Cortex of kidney (tissue), 1 donor: ENCODE data around the gene PPM1L.

ENCODE experiments used
- DNase-seq: peaks from one replicate; lab custom pipeline; 2025; lab: John Stamatoyannopoulos, UW

Gene PPM1L

GRCh38 chr3:160765211-160765610 is 9.2 kb downstream of the PPM1L start:
- no peak for DNase-seq

- no peak for DNase-seq
These were observed 12.0 kb downstream of the PPM1L start for GRCh38 chr3:160768031-160768430.

- DNase-seq: no peak
These were observed 12.9 kb downstream of the PPM1L start for GRCh38 chr3:160768918-160769317.

- no peak for DNase-seq
These were observed 15.9 kb downstream of the PPM1L start for GRCh38 chr3:160771811-160772459.

GRCh38 chr3:160773722-160774121 is 17.7 kb downstream of the PPM1L start:
- DNase-seq: no peak

- DNase-seq: no peak
These were observed 18.1 kb downstream of the PPM1L start for GRCh38 chr3:160774172-160774571.

GRCh38 chr3:160778480-160778879 is 22.4 kb downstream of the PPM1L start:
- DNase-seq: no peak

- DNase-seq: no peak
These were observed 23.0 kb downstream of the PPM1L start for GRCh38 chr3:160779040-160779439.

GRCh38 chr3:160780245-160780644 is 24.2 kb downstream of the PPM1L start:
- no peak for DNase-seq

GRCh38 chr3:160781402-160781801 is 25.4 kb downstream of the PPM1L start:
- no peak for DNase-seq

- DNase-seq: no peak
These were observed 25.8 kb downstream of the PPM1L start for GRCh38 chr3:160781863-160782262.

- no peak for DNase-seq
These were observed 28.8 kb downstream of the PPM1L start for GRCh38 chr3:160784853-160785252.

- no peak for DNase-seq
These were observed 34.7 kb downstream of the PPM1L start for GRCh38 chr3:160790726-160791125.

GRCh38 chr3:160792540-160792939 is 36.5 kb downstream of the PPM1L start:
- no peak for DNase-seq

GRCh38 chr3:160793722-160794252 is 37.8 kb downstream of the PPM1L start:
- DNase-seq: no peak

- no peak for DNase-seq
These were observed 40.2 kb downstream of the PPM1L start for GRCh38 chr3:160796089-160796812.

GRCh38 chr3:160796813-160797164 is 40.8 kb downstream of the PPM1L start:
- no peak for DNase-seq

GRCh38 chr3:160797356-160797755 is 41.3 kb downstream of the PPM1L start:
- DNase-seq: no peak

GRCh38 chr3:160801386-160802118 is 45.5 kb downstream of the PPM1L start:
- no peak for DNase-seq

- DNase-seq: no peak
These were observed 48.7 kb downstream of the PPM1L start for GRCh38 chr3:160804762-160805161.

- DNase-seq: no peak
These were observed 50.1 kb downstream of the PPM1L start for GRCh38 chr3:160806094-160806493.

GRCh38 chr3:160806686-160807085 is 50.7 kb downstream of the PPM1L start:
- DNase-seq: no peak

- DNase-seq: no peak
These were observed 52.8 kb downstream of the PPM1L start for GRCh38 chr3:160808838-160809237.
